NCI-H1694 (cell line): ENCODE data around the gene LTBP1.
A peak's percentile ranks its signal among the peaks of the same experiment; 100 is the strongest.
"Not testable (repeated sequence)": the region's sequence is repeated elsewhere in the genome, so short reads cannot be mapped to it uniquely, and the experiment has no call there.

Experiments
- DNase-seq: peaks from one replicate; lab custom pipeline; 2025; lab: John Stamatoyannopoulos, UW

LTBP1 gene

GRCh38 chr2:33343387-33343895, 396.7 kb downstream of the LTBP1 start:
- no peak for DNase-seq

GRCh38 chr2:33344230-33344629, 397.5 kb downstream of the LTBP1 start:
- no peak for DNase-seq

GRCh38 chr2:33347856-33348255, 401.1 kb downstream of the LTBP1 start:
- no peak for DNase-seq

- no peak for DNase-seq
These were observed 403.9 kb downstream of the LTBP1 start for GRCh38 chr2:33350632-33351031.

- no peak for DNase-seq
These were observed 405.0 kb downstream of the LTBP1 start for GRCh38 chr2:33351781-33352180.

GRCh38 chr2:33354981-33355380, 408.2 kb downstream of the LTBP1 start:
- no peak for DNase-seq

- DNase-seq, result no peak
These were observed 412.1 kb downstream of the LTBP1 start for GRCh38 chr2:33358878-33359277.

- DNase-seq, result no peak
These were observed 416.9 kb downstream of the LTBP1 start for GRCh38 chr2:33363325-33364298.

- no peak for DNase-seq
These were observed 418.7 kb downstream of the LTBP1 start for GRCh38 chr2:33365264-33365970.

- DNase-seq, result no peak
These were observed 419.7 kb downstream of the LTBP1 start for GRCh38 chr2:33366473-33366872.

- not testable (repeated sequence) for DNase-seq
These were observed 421.8 kb downstream of the LTBP1 start for GRCh38 chr2:33368524-33368923.

GRCh38 chr2:33369191-33369590, 422.4 kb downstream of the LTBP1 start:
- no peak for DNase-seq

GRCh38 chr2:33370636-33371265, 424.0 kb downstream of the LTBP1 start:
- DNase-seq, result no peak

GRCh38 chr2:33371304-33372090, 424.7 kb downstream of the LTBP1 start:
- DNase-seq, result no peak

GRCh38 chr2:33372940-33373553, 426.3 kb downstream of the LTBP1 start:
- peak; percentile 48 for DNase-seq

GRCh38 chr2:33373986-33374385, 427.2 kb downstream of the LTBP1 start:
- no peak for DNase-seq

- no peak for DNase-seq
These were observed 428.3 kb downstream of the LTBP1 start for GRCh38 chr2:33375054-33375453.

- no peak for DNase-seq
These were observed 430.3 kb downstream of the LTBP1 start for GRCh38 chr2:33377048-33377447.

- no peak for DNase-seq
These were observed 431.9 kb downstream of the LTBP1 start for GRCh38 chr2:33378556-33379210.

- no peak for DNase-seq
These were observed 433.4 kb downstream of the LTBP1 start for GRCh38 chr2:33380001-33380609.
